Stomach smooth muscle (tissue), 2 donors: ENCODE measurements around the gene GMPR.

ENCODE experiments used
- H3K27ac ChIP-seq: one replicate; pipeline ENCODE4 v1.7.0; 2013; ENCODE audit warnings: mild to moderate bottlenecking, low read length, inconsistent platforms
- H3K27me3 ChIP-seq, 2 donors: one replicate each; pipeline ENCODE4 v1.7.0; 2013; ENCODE audit warnings: low read length in 2 of 2; ENCODE audit not compliant: insufficient read depth in 2 of 2, control insufficient read depth in 1 of 2
- H3K36me3 ChIP-seq, 2 donors: one replicate each; pipeline ENCODE4 v1.7.0; 2013; ENCODE audit warnings: low read length in 2 of 2; ENCODE audit not compliant: control insufficient read depth in 2 of 2, insufficient read depth in 2 of 2
- H3K4me1 ChIP-seq: one replicate; pipeline ENCODE4 v1.7.0; 2013; ENCODE audit warnings: low read length; ENCODE audit not compliant: control insufficient read depth, insufficient read depth
- H3K4me3 ChIP-seq, 2 donors: one replicate each; pipeline ENCODE4 v1.7.0; 2013; ENCODE audit warnings: low read length in 2 of 2
- H3K9ac ChIP-seq, 2 donors: one replicate each; pipeline ENCODE4 v1.7.0; 2013; ENCODE audit warnings: low read length in 2 of 2, mild to moderate bottlenecking in 1 of 2
- H3K9me3 ChIP-seq, 2 donors: one replicate each; pipeline ENCODE4 v1.7.0; 2013; ENCODE audit warnings: low read length in 2 of 2; ENCODE audit not compliant: control insufficient read depth in 2 of 2
- donor health status: healthy.
- donor health status: Pancreatic carcinoma.

GMPR gene

GRCh38 chr6:16286151-16286522 lies 47.8 kb downstream of the GMPR start:
- no peaks in the 10 kb centered on the region for H3K9me3 ChIP-seq
- H3K27ac ChIP-seq: no peak overlapping the region
- no peaks in the 10 kb centered on the region for H3K27me3 ChIP-seq
- H3K4me3 ChIP-seq: no peak overlapping the region
- H3K9ac ChIP-seq: no peak overlapping the region
- no peaks in the 10 kb centered on the region for H3K4me1 ChIP-seq
- H3K36me3 ChIP-seq: peaks cover 0 to 3% of the 10 kb centered on the region in 2 donors

DNA sequence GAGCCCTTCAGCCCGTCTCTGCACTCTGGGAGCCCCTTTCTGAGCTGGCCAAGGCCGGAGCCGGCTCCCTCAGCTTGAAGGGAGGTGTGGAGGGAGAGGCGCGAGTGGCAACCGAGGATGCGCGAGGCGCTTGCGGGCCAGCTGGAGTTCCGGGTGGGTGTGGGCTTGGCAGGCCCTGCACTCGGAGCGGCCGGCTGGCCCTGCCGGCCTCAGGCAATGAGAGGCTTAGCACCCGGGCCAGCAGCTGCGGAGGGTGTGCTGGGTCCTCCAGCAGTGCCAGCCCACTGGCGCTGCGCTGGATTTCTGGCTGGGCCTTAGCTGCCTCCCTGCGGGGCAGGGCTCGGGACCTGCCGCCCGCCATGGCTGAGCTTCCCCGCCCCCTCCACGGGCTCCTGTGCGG lies 49.8 kb downstream of the GMPR start:
- no peaks in the 10 kb centered on the region for H3K36me3 ChIP-seq
- H3K27ac ChIP-seq: no peak overlapping the region
- no peak overlapping the region for H3K4me3 ChIP-seq
- H3K9ac ChIP-seq: no peak overlapping the region
- H3K4me1 ChIP-seq: no peaks in the 10 kb centered on the region
- H3K27me3 ChIP-seq: no peaks in the 10 kb centered on the region
- H3K9me3 ChIP-seq: no peaks in the 10 kb centered on the region

GRCh38 chr6:16291739-16292138 lies 53.4 kb downstream of the GMPR start:
- Histone ChIP-seq H3K9me3 (no peaks in the 10 kb centered on the region), H3K36me3 (peaks cover 0 to 8% of the 10 kb centered on the region in 2 donors), H3K9ac (no peak overlapping the region), H3K27ac (no peak overlapping the region), H3K4me3 (no peak overlapping the region), H3K4me1 (no peaks in the 10 kb centered on the region), H3K27me3 (no peaks in the 10 kb centered on the region)

- Histone ChIP-seq H3K27ac (no peak overlapping the region), H3K36me3 (peaks cover 0 to 10% of the 10 kb centered on the region in 2 donors), H3K9me3 (no peaks in the 10 kb centered on the region), H3K27me3 (no peaks in the 10 kb centered on the region), H3K9ac (no peak overlapping the region), H3K4me1 (no peaks in the 10 kb centered on the region), H3K4me3 (no peak overlapping the region)
These were observed 54.0 kb downstream of the GMPR start for GRCh38 chr6:16292432-16292831.

- H3K27ac ChIP-seq: no peak overlapping the region
- H3K4me3 ChIP-seq: no peak overlapping the region
- no peaks in the 10 kb centered on the region for H3K9me3 ChIP-seq
- H3K4me1 ChIP-seq: no peaks in the 10 kb centered on the region
- peaks cover 0 to 12% of the 10 kb centered on the region in 2 donors for H3K36me3 ChIP-seq
- no peaks in the 10 kb centered on the region for H3K27me3 ChIP-seq
- H3K9ac ChIP-seq: no peak overlapping the region
These were observed 54.6 kb downstream of the GMPR start for GRCh38 chr6:16292942-16293341.

DNA sequence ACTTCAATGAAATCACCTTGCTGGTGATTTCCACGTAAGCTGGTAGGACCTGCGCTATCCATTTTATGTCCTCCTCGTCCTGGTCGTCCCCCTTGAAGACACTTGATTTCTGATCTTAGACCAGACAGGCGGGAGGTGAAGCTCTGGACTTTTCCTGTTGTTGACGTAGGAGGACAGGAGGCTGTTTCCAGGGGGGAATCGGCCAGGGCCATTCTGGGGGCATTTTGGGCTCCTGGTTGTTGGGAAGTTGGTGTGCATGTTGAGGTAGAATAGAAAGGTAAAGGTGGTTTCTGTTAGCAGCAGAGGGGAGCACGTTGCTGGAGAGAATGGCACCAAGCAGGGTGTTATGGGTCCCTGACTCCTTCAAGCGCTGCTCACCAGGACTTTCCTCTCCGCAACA lies 56.0 kb downstream of the GMPR start:
- no peak overlapping the region for H3K9ac ChIP-seq
- no peaks in the 10 kb centered on the region for H3K9me3 ChIP-seq
- H3K4me3 ChIP-seq: no peak overlapping the region
- H3K27ac ChIP-seq: no peak overlapping the region
- no peaks in the 10 kb centered on the region for H3K27me3 ChIP-seq
- H3K4me1 ChIP-seq: no peaks in the 10 kb centered on the region
- H3K36me3 ChIP-seq: peaks cover 6 to 17% of the 10 kb centered on the region in 2 donors

DNA sequence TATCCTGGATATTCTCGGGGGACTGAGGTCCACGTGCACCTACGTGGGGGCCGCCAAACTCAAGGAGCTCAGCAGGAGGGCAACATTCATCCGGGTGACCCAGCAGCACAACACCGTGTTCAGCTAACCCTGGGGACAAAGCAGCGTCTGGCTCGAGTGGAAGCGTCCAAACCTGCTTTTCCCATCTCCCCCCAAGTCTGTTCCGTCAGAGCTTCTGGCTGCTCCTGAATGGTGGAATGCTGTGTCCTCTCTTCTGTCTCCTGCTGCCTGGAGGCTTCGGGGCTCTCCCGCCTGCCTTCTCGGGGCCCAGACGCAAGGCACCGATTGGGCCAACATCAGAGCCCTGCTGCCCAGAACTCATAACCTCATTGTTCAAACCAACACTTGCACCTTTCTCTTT lies 56.7 kb downstream of the GMPR start:
- Histone ChIP-seq H3K4me3 (no peak overlapping the region), H3K36me3 (peaks cover 6 to 17% of the 10 kb centered on the region in 2 donors), H3K4me1 (no peaks in the 10 kb centered on the region), H3K9me3 (no peaks in the 10 kb centered on the region), H3K9ac (no peak overlapping the region), H3K27me3 (no peaks in the 10 kb centered on the region), H3K27ac (no peak overlapping the region)

DNA sequence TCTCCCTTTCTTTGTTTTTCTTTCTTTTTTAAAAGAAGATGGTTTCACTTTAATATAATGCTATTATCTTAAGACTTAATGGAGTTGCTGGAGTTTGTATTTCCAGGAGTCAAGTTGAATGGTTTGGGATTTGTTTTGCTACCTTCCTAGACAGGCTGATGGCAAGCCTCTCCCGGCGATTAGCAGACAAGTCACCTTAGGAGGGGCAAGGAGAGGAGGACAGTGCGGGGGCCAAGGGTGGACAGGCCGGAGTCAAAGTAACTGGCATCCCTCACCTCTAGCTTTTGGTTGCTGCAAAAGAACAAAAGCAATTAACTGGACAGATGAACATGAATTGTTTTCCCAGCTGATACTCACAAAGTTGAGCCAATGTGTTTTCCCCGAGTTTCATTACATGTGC lies 57.1 kb downstream of the GMPR start:
- Histone ChIP-seq H3K4me1 (no peaks in the 10 kb centered on the region), H3K36me3 (peaks cover 6 to 17% of the 10 kb centered on the region in 2 donors), H3K4me3 (no peak overlapping the region), H3K27ac (no peak overlapping the region), H3K9ac (no peak overlapping the region), H3K9me3 (no peaks in the 10 kb centered on the region), H3K27me3 (no peaks in the 10 kb centered on the region)

DNA sequence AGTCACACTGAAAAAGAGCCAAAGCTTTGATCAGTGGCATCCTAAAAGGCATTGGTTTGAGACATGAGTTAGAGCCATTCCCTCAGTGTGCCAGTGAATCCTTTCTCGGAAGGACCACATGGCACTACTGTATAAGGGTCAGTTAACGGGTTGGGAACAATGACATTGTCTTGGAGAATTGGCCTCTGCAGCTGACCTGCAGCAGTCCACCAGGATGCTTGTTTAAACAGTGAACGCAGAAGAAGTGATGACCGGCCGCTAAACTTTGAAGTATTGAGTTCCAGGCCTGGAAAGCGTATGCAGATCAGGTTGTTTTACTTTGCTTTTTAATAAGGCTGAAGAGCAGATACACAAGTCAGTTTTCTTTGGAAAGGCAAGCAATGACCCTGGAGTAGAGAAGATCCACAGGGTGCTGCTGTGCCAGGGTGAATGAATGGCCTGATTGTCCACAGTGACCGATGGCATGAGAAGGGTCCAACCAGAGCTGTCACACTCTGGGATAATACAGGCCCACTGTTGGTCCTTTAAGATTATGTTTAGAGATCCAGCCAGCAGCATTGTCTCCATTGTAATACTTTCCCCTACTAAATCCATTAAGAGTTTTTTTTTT lies 57.8 kb downstream of the GMPR start:
- peaks cover 6 to 17% of the 10 kb centered on the region in 2 donors for H3K36me3 ChIP-seq
- no peaks in the 10 kb centered on the region for H3K9me3 ChIP-seq
- no peak overlapping the region for H3K27ac ChIP-seq
- H3K4me1 ChIP-seq: no peaks in the 10 kb centered on the region
- no peaks in the 10 kb centered on the region for H3K27me3 ChIP-seq
- no peak overlapping the region for H3K4me3 ChIP-seq
- no peak overlapping the region for H3K9ac ChIP-seq

DNA sequence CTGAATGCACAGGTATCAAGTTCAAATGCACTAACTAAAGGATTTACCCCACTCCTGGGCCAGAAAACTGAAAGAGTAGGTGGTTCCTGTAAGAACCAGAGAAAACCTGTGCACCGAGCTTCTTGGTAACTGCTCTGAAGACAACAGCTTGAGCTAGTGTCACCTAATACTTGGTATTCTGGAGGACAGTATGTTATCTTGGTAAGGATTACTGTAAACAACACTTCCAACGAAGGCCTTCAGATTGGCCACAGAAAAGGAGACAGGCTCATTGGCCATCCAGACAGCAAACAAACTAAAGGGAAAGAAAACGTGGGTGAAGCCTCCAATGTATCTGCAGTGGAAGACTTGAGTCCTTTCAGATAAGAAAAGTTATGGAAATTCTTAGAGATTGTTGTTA lies 61.5 kb downstream of the GMPR start:
- H3K27me3 ChIP-seq: no peaks in the 10 kb centered on the region
- H3K36me3 ChIP-seq: peaks cover 6 to 17% of the 10 kb centered on the region in 2 donors
- H3K4me3 ChIP-seq: no peak overlapping the region
- no peaks in the 10 kb centered on the region for H3K4me1 ChIP-seq
- H3K9ac ChIP-seq: no peak overlapping the region
- H3K9me3 ChIP-seq: no peaks in the 10 kb centered on the region
- H3K27ac ChIP-seq: no peak overlapping the region

GRCh38 chr6:16301511-16301910 lies 63.1 kb downstream of the GMPR start:
- no peaks in the 10 kb centered on the region for H3K4me1 ChIP-seq
- no peak overlapping the region for H3K9ac ChIP-seq
- H3K4me3 ChIP-seq: no peak overlapping the region
- H3K9me3 ChIP-seq: no peaks in the 10 kb centered on the region
- H3K36me3 ChIP-seq: peaks cover 11 to 19% of the 10 kb centered on the region in 2 donors
- no peak overlapping the region for H3K27ac ChIP-seq
- H3K27me3 ChIP-seq: no peaks in the 10 kb centered on the region
